Measurements from ENCODE around the gene GPR35.

Gene GPR35

DNA sequence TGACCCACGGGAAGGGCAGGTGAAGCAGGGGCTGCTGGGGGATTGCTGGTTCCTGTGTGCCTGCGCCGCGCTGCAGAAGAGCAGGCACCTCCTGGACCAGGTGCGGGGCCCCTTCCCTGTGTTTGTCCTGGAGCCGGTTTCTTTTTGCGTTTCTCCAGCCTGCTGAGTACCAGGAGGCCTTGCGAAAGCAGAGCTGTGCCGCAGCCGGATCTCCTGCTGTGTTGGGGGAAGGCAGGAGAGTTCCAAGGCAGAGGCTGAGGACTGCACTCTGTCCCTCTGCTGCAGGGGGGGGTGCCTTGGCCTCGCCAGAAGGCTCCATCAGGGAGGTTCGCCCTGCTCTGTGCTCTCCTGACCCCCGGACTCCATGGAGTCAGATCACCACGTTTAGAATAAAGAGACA lies 35.9 kb upstream of the GPR35 start:
- no peak for DNase-seq

DNA sequence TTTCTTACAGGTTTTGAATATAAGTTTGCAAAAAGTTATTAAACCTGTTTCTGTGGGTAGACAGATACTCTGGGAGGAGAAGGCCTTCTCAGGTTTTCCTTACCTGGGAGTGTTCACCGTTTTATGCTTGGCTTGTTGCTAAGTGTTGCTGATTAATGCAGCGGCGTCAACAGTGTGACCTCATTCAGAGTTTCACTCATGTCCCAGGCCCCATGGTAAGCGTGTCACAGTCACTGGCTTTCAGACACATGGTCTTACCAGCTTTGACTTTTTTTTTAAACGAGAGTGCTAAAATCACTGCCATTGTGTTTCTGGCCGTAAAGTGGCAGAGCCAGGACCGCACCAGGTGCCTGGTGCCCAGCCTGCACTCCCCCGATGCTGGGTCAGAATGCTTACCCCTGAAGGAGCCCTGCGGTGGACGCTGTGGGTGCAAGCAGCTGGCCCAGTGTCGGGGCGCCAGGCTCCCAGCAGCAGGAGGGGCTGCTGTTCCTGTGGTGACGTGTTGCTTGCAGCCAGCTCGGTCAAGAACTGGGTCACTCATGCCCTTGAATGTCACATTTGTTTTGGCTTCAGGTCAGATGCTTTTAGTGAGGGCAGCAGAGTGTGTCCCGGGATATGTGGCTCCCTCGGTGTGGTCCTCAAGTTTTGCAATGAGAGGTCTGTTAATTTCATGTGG lies 35.3 kb upstream of the GPR35 start:
- DNase-seq, result no peak

DNA sequence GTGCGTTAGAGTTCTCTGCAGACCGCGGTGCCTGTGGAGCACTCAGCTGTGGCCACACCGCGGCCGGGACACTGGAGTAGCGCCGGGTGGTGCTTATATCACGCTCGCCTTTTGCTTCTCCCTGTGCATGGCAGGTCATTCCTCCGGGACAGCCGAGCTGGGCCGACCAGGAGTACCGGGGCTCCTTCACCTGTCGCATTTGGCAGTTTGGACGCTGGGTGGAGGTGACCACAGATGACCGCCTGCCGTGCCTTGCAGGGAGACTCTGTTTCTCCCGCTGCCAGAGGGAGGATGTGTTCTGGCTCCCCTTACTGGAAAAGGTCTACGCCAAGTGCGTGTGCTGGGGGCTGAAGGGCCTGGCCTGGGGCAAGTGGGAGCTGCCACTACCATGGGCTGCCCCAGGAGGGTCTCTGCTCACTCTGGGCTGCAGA lies 34.6 kb upstream of the GPR35 start:
- DNase-seq, result no peak

DNA sequence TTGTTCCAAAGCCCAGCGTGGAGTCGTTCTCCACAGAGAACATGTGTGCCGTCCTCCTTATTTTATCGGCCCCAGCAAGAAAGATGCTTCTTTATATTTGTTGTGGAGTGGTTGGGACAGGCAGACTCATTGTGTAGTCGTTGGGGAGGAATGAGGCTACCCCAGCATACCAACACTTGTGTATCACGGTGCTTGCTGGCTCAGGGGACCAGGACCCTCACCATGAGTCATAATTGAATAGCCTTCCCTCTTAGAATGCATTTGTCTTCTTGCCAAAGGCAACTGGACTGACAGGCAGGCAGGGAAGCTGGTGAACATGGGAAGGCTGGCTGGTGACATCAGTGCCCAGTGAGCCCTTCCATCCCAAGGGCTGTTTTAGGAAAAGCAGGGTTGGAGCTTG lies 34.1 kb upstream of the GPR35 start:
- DNase-seq, result no peak

DNA sequence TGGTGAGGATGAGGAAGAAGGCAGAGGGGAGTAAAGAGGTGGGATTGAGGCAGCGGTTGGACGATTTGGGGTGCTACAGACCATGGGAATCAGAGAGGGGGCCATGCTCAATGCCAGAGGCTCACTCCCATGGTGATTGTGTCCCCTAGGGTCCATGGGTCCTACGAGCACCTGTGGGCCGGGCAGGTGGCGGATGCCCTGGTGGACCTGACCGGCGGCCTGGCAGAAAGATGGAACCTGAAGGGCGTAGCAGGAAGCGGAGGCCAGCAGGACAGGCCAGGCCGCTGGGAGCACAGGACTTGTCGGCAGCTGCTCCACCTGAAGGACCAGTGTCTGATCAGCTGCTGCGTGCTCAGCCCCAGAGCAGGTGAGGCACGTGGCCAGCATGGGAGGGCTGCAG lies 33.5 kb upstream of the GPR35 start:
- DNase-seq, result no peak

DNA sequence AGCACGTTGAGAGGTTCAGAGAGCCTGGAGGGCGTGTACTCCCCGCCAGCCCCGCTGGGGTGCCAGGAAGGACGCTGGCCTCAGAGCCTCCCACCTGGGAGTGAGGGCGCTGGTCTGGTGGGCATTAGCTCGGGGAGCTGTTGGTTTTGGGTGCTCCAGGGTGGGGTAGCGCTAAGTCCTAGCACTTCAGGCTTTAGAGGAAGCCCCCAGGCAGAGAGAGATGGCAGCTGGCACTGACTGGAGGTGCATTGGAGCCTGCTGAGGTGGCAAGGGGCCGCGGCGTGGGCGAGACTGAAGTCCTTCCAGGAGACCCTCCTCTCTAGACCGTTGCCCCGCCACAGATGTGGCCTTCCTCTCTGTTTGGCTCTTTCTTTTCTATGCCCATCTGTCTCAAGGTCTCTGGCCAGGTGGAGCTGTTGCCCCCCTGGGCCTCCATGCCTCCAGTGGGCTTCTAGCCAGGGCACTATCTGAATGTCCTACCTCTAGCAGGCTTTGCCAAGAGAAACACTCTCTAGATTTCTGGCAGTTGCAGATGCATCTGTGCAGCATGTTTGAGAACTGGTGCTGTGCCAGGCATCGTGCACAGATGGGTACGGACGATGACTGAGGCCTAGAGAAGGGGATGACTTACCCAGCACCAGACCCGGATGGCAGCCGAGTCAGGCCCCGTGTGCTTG lies 32.1 kb upstream of the GPR35 start:
- no peak for DNase-seq

DNA sequence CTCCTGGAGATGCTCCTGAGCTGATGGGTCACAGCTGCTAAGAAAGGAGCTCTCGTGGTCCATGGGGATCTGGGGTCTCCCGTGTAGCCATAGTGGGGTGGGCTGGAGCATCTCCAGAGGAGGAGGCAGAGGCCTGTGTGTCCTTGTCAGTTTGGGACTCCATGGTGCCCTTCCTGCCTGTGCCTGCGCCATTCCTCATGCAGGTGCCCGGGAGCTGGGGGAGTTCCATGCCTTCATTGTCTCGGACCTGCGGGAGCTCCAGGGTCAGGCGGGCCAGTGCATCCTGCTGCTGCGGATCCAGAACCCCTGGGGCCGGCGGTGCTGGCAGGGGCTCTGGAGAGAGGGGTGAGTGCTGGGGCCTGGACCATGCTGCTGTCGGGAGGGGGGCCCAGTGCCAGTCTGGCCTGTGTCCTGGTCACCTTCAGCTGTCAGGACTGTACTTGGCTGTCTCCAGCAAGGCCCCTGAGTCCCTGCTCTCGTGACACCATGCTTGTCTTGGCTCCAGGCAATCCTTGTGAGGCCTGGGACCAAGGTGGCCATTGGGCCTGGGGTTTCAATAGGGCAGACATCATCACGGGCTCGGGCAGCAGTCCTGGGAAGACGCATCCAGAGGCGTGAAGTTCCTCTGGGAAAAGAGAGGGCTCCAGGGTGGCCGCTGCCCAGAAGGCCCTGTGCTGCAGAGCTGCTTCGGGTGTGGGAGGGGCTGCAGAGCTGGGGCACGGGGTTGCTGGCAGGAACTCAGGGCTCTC lies 31.4 kb upstream of the GPR35 start:
- DNase-seq, result no peak

DNA sequence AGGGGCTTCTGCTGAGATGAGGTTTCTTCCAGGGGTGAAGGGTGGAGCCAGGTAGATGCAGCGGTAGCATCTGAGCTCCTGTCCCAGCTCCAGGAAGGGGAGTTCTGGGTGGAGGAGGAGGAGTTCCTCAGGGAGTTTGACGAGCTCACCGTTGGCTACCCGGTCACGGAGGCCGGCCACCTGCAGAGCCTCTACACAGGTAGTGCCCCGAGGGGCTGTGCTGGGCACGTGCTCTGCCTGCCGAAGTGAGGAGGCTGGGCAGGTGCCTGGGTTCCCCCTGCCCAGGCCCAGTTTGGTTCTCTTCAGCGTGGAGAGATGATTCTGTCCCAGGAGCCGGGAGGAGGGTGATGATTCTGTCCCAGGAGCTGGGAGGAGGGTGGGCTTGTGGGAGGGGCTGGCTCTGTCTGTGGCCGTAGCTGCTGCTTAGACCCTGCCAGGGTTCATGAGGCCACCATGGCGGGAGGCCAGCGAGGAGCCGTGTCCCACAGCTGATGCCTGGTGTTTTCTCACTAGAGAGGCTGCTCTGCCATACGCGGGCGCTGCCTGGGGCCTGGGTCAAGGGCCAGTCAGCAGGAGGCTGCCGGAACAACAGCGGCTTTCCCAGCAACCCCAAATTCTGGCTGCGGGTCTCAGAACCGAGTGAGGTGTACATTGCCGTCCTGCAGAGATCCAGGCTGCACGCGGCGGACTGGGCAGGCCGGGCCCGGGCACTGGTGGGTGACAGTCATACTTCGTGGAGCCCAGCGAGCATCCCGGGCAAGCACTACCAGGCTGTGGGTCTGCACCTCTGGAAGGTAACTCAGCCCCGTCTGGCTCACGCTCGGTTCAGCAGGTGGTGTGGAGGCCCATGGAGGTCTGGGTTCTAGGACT lies 30.5 kb upstream of the GPR35 start:
- no peak for DNase-seq

DNA sequence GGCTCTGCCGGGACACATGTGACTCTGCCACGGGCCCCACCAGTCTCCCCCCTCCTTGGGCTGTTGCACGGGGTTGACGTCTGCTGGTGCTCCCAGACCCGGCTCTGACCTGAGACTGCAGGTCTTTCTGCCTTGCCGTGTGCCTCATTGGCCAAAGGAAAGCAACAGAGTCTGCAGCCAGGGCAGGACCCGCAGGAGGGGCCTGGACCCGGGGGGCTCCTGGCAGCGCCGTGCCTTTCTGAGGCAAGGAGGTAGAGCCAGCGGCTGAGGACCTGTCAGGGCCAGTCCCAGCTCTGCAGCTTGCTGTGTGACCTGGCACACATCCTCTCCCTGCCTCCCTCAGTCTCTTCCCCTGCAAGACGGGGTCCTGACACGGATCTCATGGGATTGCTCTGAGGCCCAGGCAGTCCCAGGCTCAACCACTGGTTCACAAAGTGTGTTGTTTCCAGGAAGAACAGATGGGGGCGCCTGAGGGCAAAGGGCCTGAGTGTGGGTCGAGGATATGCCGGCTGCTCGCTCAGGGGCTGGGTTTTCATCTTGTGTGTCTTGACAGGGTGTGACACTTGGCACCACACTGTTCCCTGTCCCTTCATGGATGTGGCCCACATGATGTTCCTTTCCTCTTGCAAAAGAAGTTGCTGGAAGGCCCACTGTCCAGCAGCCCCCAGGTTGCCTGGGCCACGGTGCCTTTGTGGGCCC lies 29.8 kb upstream of the GPR35 start:
- DNase-seq, result no peak

DNA sequence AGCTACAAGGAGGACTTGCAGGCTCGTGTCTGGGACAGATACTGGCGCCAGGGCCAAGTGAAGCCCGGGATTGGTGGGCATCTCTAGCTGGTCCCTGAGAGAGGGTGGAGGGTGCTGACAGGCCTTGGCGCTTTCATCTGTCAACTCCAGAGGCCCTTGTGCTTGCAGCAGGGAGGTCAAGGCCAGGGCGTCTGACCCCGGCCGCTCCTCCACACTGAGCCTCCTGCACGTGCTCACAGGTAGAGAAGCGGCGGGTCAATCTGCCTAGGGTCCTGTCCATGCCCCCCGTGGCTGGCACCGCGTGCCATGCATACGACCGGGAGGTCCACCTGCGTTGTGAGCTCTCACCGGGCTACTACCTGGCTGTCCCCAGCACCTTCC lies 29.2 kb upstream of the GPR35 start:
- no peak for DNase-seq

DNA sequence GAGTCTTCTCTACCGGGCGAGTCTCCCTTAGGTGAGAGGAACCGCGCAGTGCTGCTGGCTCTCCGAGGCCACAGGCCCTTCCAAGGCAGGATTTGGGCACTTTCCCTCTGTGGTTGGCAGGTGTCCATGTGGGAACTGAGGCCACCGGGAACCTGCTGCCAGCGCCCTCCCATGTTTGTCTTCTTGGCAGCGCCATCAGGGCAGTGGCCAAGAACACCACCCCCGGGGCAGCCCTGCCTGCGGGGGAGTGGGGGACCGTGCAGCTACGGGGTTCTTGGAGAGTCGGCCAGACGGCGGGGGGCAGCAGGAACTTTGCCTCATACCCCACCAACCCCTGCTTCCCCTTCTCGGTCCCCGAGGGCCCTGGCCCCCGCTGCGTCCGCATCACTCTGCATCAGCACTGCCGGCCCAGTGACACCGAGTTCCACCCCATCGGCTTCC lies 28.8 kb upstream of the GPR35 start:
- no peak for DNase-seq

DNA sequence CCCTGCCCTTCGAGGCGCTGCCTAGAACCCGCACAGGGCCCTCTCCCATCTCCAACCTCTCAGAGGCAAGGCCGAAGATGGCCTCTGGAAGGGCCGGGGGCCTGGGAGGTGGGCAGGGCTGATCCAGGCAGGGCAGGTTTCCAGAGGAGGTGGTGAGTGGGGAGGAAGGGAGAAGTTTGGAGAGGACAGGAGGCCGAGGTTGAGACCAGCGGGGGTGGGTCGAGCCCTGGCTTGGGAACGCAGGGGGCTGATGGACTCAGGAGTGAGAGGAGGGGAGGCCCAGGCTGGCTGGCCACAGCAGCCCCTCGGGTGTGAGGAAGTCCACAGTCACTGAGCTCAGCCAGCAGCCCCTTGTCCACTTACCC lies 28.2 kb upstream of the GPR35 start:
- no peak for DNase-seq

DNA sequence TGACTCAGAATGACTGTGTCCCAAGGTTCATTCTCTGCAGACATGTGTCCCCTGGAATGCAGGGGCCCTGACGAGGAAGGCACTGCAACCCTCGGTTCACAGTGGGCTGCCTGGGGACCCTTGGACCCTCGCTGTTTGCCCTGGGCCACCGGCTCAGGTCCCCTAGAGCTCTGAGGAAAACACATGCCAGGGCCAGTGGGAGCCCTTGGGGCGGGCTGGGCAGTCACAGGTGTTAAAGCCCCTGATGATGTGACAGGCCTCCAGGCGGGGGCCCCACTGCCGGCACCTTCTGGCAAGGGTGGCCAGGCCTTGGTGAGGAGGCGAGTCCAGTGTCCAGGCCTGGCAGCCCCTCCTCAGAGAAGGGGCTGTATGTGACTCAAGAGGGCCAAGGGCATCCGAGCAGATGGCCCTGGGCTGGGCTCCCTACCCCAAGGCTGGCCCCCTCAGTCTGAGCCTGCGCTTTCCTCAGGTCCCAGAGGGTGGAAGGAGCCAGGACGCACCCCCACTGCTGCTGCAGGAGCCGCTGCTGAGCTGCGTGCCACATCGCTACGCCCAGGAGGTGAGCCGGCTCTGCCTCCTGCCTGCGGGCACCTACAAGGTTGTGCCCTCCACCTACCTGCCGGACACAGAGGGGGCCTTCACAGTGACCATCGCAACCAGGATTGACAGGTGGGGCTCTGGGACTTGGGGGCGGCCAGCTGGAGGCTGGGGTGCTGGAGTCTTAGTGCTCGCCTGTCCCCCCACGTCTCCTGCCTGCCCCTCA lies 27.7 kb upstream of the GPR35 start:
- DNase-seq, result no peak

DNA sequence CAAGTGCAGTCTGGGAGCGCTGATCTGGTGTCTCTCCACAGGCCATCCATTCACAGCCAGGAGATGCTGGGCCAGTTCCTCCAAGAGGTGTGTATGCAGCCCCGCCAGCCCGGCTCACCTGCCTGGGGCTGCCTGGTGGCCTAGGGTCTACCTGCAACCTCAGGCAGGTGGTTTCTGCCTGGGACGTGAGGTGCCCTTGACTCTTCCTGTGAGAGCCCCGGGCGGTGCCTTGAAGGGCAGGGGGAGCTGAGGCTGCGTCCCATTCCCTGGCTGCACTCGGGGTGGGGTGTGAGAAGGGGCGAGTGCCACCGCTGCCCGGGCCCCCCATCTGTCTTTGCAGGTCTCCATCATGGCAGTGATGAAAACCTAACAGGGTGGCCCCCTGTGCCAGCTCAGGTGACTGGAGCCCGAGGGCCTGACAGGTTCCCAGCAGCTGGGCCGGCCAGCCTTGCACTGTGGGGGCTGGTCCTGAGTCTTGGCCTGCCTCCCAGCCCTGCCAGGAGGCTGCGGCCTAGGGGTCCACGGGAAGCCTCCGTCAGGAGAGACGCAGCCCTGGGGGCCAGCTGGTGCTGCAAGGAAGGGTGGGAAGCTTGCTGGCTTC lies 26.9 kb upstream of the GPR35 start:
- no peak for DNase-seq

DNA sequence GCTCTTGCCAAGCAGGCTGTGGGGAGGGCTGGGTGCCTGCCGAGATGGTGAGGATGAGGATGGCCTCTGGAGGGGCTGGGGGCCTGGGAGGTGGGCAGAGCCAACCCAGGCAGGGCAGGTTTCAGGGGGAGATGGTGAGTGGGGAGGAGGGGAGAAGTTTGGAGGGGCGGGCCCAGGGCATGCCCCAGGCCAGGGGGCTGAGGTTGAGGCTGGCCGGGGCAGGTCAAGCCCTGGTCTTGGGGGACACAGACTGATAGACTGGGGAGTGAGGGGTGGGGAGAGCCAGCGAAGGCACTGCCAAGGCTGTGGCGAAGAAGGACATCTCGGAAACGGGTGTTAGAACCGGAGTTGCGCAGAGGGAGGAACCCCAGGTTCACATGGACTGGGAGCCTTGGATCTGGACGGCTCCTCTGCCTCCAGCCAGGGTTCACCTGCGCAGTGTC lies 26.1 kb upstream of the GPR35 start:
- DNase-seq, result no peak

DNA sequence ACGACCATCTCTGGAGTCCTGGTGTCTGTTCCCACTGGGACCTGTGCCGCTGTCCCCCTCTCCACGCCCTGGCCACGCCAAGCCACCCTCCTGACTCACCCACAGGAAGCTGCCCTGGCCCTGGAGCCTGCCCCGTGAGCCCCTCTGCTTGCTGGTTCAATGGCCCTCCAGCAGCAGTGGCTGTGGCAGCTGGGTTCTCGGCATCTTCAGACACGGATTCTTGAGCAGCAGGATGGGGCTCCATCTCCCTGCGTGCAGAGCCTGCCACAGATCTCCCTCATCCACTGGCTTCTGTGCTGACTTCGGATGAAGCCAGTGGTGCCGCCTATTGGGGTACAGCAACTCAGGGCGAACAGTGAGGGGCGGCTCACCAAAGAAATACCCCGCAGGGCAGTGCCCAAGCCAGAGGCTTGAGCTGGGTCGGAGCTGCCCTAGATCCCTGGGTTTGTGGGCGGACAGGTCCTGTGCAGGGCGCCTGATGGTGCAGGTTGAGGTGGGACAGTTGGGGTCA lies 24.8 kb upstream of the GPR35 start:
- no peak for DNase-seq

DNA sequence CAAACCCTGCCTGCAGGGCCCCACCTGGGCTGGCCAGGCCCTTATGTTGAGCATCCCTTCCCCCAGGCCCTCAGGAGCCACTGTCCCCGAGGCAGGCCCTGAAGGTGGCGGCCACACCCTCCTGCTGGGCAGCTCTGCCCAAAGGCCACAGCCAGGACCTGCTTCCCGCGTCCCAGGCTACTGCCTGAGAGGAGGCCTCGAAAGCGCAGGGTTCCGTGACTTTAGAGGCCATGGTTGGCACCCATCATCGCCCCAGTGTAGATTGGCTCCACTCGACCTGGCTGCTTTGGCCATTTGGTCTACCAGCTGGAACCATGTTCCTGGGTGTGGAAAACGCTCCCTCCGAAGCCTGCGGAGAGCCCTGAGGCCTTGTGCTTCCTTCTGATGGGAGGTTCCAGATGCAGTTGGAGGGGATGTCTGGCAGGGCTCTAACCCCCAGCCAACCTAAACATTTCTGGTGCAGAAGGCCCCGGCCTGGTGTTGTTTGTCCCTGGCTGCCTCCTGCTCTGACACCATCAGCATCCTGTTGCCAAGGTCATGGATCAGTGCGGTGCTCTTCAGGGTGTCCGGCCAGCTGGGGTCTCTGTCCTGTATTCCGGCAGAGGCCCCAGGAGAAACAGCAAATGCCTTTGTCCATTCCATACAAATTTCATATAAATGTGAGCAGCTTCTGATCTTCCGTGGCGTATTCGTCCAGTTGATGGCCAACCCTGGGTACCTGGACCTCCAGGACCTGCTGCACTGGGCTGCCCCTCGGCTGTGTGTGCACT lies 24.0 kb upstream of the GPR35 start:
- no peak for DNase-seq

DNA sequence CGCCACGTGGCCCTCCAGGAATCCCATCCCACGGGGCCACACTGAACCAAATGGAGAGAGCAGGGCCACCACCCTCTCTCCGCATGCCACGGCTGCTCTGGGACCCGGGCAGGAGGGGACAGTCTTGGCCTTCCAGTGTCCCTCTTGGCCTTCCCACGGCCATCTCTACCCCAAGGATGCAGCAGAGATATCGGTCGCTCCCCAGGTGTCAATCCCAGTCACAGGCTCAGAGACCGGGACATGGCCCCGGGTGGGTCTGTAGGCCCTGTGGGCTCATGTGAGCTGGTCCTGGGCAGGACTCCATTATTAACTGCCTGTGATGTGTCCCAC lies 23.5 kb upstream of the GPR35 start:
- DNase-seq, result no peak

DNA sequence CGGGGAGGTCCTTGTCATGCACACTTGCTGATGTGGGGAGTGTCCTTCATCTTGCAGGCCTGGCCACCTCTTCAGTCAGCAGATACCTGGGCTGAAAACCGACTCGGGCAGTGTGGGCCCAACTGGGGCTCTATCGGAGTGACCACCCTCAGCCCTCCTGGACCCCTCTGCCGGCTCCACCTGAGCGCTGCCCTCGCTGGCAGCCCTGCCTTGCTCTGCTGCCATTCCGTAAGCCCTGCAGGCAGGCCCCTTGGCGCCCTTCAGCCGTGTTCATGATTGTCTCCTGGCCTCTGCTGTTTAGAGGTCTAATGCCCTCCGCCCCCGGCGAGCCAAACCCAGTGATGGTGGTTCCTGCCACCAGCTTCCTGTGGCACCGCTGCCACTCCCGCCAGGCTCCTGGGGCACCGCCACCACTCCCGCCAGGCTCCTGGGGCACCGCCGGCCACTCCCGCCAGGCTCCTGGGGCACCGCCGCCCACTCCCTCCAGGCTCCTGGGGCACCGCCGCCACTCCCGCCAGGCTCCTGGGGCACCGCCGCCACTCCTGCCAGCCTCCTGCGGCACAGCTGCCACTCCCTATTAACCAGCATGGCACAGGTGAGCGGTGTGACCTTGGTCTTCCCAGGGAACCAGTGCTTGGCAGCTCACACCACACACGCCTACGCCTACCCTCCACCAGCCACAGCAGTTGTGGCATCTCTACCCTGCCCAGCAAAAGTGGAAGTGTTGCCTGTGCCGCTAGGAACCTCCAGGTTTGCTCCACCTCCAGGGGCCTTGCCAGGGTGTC lies 22.8 kb upstream of the GPR35 start:
- DNase-seq, result no peak
